HG03521 (cell line): ENCODE measurements around the gene SSRP1.
A peak's percentile ranks its signal among the peaks of the same experiment; 100 is the strongest.
"Not testable (repeated sequence)": the region's sequence is repeated elsewhere in the genome, so short reads cannot be mapped to it uniquely, and the experiment has no call there.

ENCODE experiments used
- ATAC-seq: cut with Tn5 transposase; IDR thresholded peaks from one replicate; pipeline ENCODE4 v1.9.1; 2021; ENCODE audit warnings: mild to moderate bottlenecking, moderate library complexity; ENCODE audit not compliant: unreplicated experiment

SSRP1 gene

GRCh38 chr11:57335343-57336110 is at the start of gene SSRP1:
TSS of gene SSRP1 (minus strand) at chr11:57335892. CDS start at chr11:57335121, 771 bp downstream.
- peak; percentile 98 for ATAC-seq

- no peak for ATAC-seq
Measured at GRCh38 chr11:57380975-57381374, 45.3 kb upstream of the SSRP1 start, which contains the start of gene PRG3. TSS of gene PRG3 (minus strand) at chr11:57381150. CDS start at chr11:57380708, 442 bp downstream.

GRCh38 chr11:57379732-57380131 is 44.0 kb upstream of the SSRP1 start:
- ATAC-seq = no peak

- no peak for ATAC-seq
Measured at GRCh38 chr11:57378186-57378585, 42.5 kb upstream of the SSRP1 start.

- ATAC-seq = no peak
Measured at GRCh38 chr11:57377107-57377506, 41.4 kb upstream of the SSRP1 start.

- ATAC-seq = no peak
Measured at GRCh38 chr11:57376095-57377090, 40.7 kb upstream of the SSRP1 start.

- no peak for ATAC-seq
Measured at GRCh38 chr11:57375490-57375889, 39.8 kb upstream of the SSRP1 start.

- ATAC-seq = no peak
Measured at GRCh38 chr11:57374966-57375365, 39.3 kb upstream of the SSRP1 start.

- no peak for ATAC-seq
Measured at GRCh38 chr11:57373146-57373545, 37.5 kb upstream of the SSRP1 start.

GRCh38 chr11:57370941-57371340 is 35.2 kb upstream of the SSRP1 start:
- no peak for ATAC-seq

- no peak for ATAC-seq
Measured at GRCh38 chr11:57370251-57370650, 34.6 kb upstream of the SSRP1 start.

GRCh38 chr11:57368845-57369232 is 33.1 kb upstream of the SSRP1 start:
- no peak for ATAC-seq

GRCh38 chr11:57368106-57368844 is 32.6 kb upstream of the SSRP1 start:
- ATAC-seq = no peak

- ATAC-seq = no peak
Measured at GRCh38 chr11:57364851-57365660, 29.4 kb upstream of the SSRP1 start.

GRCh38 chr11:57363131-57364080 is 27.7 kb upstream of the SSRP1 start:
- no peak for ATAC-seq

- no peak for ATAC-seq
Measured at GRCh38 chr11:57361926-57362325, 26.2 kb upstream of the SSRP1 start.

GRCh38 chr11:57361420-57361819 is 25.7 kb upstream of the SSRP1 start:
- ATAC-seq = not testable (repeated sequence)

GRCh38 chr11:57360991-57361390 is 25.3 kb upstream of the SSRP1 start:
- ATAC-seq = no peak
